HG03565 (cell line): ENCODE results near the gene ZNF892.
"Not testable (repeated sequence)": the region's sequence is repeated elsewhere in the genome, so short reads cannot be mapped to it uniquely, and the experiment has no call there.

ENCODE experiments used
- ATAC-seq: cut with Tn5 transposase; IDR thresholded peaks from one replicate; pipeline ENCODE4 v1.9.1; 2021; ENCODE audit warnings: mild to moderate bottlenecking, moderate library complexity; ENCODE audit not compliant: unreplicated experiment

Gene ZNF892

DNA sequence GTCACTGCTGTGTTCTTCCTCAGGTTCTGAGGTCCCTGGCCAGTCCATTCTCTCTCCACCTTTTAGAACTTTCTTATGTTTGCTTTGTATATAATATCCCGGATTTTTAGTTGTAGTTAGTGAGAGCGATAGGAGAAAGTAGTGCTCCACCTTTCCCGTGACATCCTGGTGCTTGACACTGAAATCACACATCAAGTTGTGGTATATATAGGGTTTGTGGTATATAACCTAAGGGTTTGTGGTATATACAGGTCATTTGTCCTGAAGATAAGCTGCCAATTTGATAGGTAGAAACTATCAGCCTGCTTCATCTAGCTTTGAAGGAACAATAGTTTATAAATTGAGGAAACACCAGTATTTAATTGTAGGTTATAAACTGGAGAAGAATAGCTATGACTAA is 13.1 kb downstream of the ZNF892 start:
- no peak for ATAC-seq

DNA sequence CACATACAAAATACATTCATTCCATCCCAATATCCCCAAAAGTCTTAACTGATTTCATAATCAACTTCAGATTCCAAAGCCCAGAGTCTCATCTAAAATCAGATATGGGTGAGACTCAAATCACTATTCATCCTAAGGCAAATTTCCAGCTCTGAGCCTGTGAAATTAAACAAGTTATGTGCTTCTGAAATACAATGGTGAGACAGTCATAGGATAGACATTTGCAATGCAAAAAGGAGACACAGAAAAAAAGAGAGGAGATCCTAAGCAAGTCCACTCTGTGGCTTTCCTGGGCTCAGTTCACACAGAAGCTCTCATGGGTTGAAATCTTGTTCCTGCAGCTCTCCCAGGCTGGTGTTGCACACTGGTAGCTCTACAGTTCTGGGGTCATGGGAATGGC is 18.3 kb downstream of the ZNF892 start:
- ATAC-seq, result no peak

DNA sequence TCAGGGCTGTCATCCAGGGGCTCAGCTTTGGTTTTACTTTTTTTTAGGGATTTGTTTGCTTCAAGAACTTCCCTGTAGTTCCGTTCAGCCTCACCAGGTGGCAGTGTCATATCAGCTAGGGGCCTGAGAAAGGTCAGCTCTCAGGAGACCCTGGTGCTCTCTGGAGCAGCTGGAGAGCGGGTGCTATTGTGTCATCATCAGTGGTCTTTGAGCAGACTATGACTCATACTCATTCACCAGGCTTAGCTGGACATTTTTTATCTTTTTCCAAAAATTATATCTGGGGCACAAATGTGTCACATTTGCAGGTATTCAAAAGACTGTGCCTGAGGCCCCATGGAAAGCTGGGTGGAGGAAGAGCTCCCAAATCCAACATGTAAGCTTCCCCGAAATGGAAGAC is 24.4 kb downstream of the ZNF892 start:
- ATAC-seq, result no peak

DNA sequence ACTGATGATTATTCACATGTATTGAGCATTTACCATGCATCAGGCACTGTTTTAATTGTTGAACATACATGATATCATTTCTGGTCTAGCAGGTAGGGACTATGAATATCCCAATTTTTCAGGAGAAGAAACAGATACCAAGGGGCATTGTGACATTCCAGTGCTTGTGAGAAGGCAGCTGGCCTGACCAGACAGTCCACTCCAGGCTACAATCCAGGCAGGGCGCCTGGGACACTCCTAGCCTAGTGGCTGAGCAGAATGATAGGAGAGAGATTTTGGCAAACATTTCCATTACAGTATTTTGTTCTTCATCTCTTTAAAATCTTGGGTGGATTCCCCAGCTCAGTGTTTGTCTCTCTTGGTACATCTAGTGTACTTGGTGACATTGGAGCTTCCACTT is 24.9 kb downstream of the ZNF892 start:
- no peak for ATAC-seq

DNA sequence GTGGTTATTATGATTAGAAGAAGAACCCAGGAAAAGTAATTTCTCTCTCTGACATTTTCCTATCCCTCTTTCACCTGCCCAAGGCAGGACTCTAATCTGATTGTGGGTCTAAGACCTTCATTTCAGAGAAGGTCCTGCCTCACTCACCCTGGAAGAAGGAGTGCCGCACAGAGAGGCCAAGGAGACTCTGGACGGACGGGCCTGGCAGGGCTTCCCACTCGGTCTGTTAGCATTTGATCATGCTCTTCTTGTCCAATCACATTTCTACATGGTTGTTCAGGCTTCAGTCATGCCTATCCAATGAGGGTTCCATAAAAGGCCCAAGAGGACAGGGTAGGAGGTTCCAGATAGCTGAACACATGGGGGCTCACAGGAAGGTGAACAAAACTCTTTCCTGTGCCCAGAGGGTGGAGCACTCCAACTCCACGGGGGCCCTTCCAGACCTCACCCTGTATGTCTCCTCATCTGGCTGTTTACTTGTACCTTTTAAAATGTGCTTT is 27.0 kb downstream of the ZNF892 start:
- no peak for ATAC-seq

DNA sequence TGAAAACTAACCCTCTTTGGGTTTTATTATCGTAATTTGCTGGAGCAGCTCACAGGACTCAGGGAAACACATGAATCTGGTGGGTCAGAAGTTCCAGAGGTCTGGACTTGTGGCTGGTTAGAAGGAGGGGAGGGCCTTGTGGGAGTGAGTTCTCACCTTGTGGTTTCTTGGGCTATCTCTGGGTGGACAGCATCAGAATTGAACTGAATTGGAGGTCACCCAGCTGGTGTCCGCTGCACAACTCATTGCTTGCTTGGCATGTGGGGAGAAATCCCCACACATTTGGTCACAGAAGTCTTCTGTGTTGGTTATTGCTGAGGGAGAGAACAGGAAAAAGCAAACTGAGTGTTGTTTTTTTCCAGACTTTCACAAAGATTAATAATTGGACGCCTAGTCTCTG is 27.5 kb downstream of the ZNF892 start:
- no peak for ATAC-seq

DNA sequence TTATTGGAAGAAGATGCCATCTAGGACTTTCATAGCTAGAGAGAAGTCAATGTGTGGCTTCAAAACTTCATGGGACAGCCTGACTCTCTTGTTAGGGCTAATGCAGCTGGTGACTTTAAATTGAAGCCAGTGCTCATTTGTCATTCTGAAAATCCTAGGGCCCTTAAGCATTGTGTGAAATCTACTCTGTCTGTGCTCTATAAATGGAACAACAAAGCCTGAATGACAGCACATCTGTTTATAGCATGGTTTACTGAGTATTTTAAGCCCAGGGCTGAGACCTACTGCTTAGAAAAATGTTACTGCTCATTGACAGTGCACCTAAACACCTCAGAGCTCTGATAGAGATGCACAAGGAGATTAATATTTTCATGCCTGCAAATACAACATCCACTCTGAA is 30.8 kb downstream of the ZNF892 start:
- ATAC-seq, result no peak

DNA sequence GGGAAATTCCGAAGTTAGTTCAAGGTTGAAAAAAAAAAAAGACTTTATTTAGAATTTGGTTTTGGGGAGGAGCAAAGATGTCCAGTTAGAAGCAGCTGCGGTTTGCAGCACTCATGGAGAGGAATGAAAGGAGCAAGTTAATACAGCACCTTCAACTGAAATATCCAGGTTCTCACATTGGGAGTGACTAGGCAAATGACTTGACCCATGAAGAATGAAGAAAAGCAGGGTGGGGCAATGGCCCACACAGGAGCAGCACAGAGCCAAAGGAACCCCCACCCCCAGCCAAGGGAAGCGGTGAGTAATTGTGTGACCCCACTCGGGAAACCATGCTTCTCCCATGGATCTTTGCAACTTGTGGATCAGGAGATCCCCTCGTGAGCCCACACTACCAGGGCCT is 32.8 kb downstream of the ZNF892 start:
- no peak for ATAC-seq

DNA sequence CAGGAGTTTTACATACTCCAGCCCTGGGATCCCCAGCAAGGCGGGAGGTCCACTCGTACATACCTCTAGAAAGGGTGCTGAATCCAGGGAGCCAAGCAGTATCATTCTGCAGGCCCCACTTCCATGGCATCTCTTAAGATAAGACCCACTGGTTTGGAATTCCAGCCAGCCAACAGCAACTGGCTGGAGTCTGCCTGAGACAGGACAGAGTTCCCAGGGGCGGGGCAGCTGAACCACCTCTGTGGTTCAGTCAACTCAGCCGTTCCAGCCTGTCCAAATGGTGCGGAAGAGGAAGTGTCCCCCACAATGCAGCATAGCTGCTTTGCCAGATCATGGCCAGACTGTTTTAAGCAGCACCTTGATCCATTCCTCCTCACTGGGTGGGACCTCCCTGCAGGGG is 33.2 kb downstream of the ZNF892 start:
- ATAC-seq, result no peak

DNA sequence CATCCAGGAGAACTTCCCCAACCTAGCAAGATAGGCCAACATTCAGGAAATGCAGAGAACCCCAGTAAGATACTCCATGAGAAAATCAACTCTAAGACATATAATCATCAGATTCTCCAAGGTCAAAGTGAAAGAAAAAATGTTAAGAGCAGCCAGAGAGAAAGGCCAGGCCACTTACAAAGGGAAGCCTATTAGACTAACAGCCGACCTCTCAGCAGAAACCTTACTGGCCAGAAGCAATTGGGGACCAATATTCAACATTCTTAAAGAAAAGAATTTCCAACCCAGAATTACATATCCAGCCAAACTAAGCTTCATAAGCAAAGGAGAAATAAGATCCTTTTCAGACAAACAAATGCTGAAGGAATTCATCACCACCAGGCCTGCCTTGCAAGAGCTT is 34.8 kb downstream of the ZNF892 start:
- ATAC-seq, result not testable (repeated sequence)
